ENCODE results near the gene C8G. TPM values are rescaled to one million over a fixed set of nuclear protein-coding genes. Genes with fewer than 3 reads are reported as not detected.

The C8G gene
- total RNA-seq, 2 donors from 2014 or later, result 1.4 TPM

GRCh38 chr9:136991993-136992818 is 47.2 kb downstream of the C8G start, which contains the start of gene PAXX:
Gene PAXX, plus strand, starts transcription at chr9:136992422. Its CDS starts 22 bp downstream, at chr9:136992444.
- DNase-seq (ENCODE audit: low spot score), result peak; percentile 98
- intact Hi-C loops (cut with DNase I), result no loop called here

GRCh38 chr9:136992819-136993369 is 47.9 kb downstream of the C8G start:
- DNase-seq (ENCODE audit: low spot score), result no peak
- intact Hi-C loops (cut with DNase I), result no loop called here

GRCh38 chr9:136994180-136994887 is 49.3 kb downstream of the C8G start:
- no peak for DNase-seq (ENCODE audit: low spot score)
- intact Hi-C loops (cut with DNase I), result no loop called here

GRCh38 chr9:136994888-136995230 is 49.8 kb downstream of the C8G start:
- no peak for DNase-seq (ENCODE audit: low spot score)
- intact Hi-C loops (cut with DNase I), result no loop called here

- DNase-seq (ENCODE audit: low spot score), result no peak
- intact Hi-C loops (cut with DNase I), result no loop called here
These were observed 50.3 kb downstream of the C8G start for GRCh38 chr9:136995362-136995761.

GRCh38 chr9:136995772-136996311 is 50.8 kb downstream of the C8G start:
- intact Hi-C loops (cut with DNase I), result no loop called here
- DNase-seq (ENCODE audit: low spot score), result no peak

Other genes starting within 250 kb of the C8G start
- 1 to 10 TPM; 7.1 to 8.3 TPM for gene DIPK1B, start 232.7 kb upstream of the C8G start, total RNA-seq
- gene LCN10, start 202.3 kb upstream of the C8G start, total RNA-seq, result 10 to 100 TPM in 1 of 2 donors, 1 to 10 TPM in 1; 9.2 to 10.0 TPM
- gene LCN6, start 196.7 kb upstream of the C8G start, total RNA-seq, result 10 to 100 TPM; 22.8 to 36.9 TPM
- not detected for gene LCN8, start 187.0 kb upstream of the C8G start, total RNA-seq
- not detected for gene LCN15, start 180.7 kb upstream of the C8G start, total RNA-seq
- gene TMEM141, start 153.9 kb upstream of the C8G start, total RNA-seq, result 10 to 100 TPM; 28.1 to 33.9 TPM
- gene CCDC183, start 148.9 kb upstream of the C8G start, total RNA-seq, result under 1 TPM; 0.29 to 0.42 TPM
- 10 to 100 TPM; 47.9 to 49.8 TPM for gene RABL6, start 137.3 kb upstream of the C8G start, total RNA-seq
- 1 to 10 TPM; 4.7 to 5.9 TPM for gene AJM1, start 102.8 kb upstream of the C8G start, total RNA-seq
- 10 to 100 TPM; 71.7 to 87.9 TPM for gene PHPT1, start 95.8 kb upstream of the C8G start, total RNA-seq
- 1 to 10 TPM; 1.5 to 2.4 TPM for gene MAMDC4, start 92.9 kb upstream of the C8G start, total RNA-seq
- 100 to 1,000 TPM; 178 to 191 TPM for gene EDF1, start 78.9 kb upstream of the C8G start, total RNA-seq
- gene TRAF2, start 58.7 kb upstream of the C8G start, total RNA-seq, result 10 to 100 TPM in 1 of 2 donors, 1 to 10 TPM in 1; 8.7 to 10.9 TPM
- 100 to 1,000 TPM in 1 of 2 donors, 10 to 100 TPM in 1; 95.0 to 100 TPM for gene FBXW5, start 505 bp upstream of the C8G start, total RNA-seq
- under 1 TPM; 0.62 to 0.88 TPM for gene LCN12, start 7.0 kb downstream of the C8G start, total RNA-seq
- gene PTGDS, start 32.3 kb downstream of the C8G start, total RNA-seq, result 100 to 1,000 TPM; 475 to 547 TPM
- gene LCNL1, start 37.8 kb downstream of the C8G start, total RNA-seq, result 1 to 10 TPM; 2.0 to 2.4 TPM
- gene PAXX, start 47.2 kb downstream of the C8G start, total RNA-seq, result 10 to 100 TPM; 23.1 to 25.4 TPM
- 1 to 10 TPM; 1.9 to 3.8 TPM for gene CLIC3, start 51.3 kb downstream of the C8G start, total RNA-seq
- 10 to 100 TPM; 30.8 to 32.8 TPM for gene ABCA2, start 83.0 kb downstream of the C8G start, total RNA-seq
- gene FUT7, start 86.8 kb downstream of the C8G start, total RNA-seq, result under 1 TPM; 0.24 to 0.32 TPM
- gene NPDC1, start 100.9 kb downstream of the C8G start, total RNA-seq, result 100 to 1,000 TPM; 129 to 133 TPM
- 1 to 10 TPM in 1 of 2 donors, under 1 TPM in 1; 0.48 to 1.2 TPM for gene ENTPD2, start 108.8 kb downstream of the C8G start, total RNA-seq
- under 1 TPM; 0.33 to 0.42 TPM for gene SAPCD2, start 125.3 kb downstream of the C8G start, total RNA-seq
- gene UAP1L1, start 132.3 kb downstream of the C8G start, total RNA-seq, result 10 to 100 TPM; 15.2 to 20.5 TPM
- 10 to 100 TPM; 32.0 to 44.3 TPM for gene MAN1B1, start 141.7 kb downstream of the C8G start, total RNA-seq
- gene DPP7, start 169.5 kb downstream of the C8G start, total RNA-seq, result 100 to 1,000 TPM; 108 to 128 TPM
- gene GRIN1, start 193.9 kb downstream of the C8G start, total RNA-seq, result not detected
- gene LRRC26, start 224.8 kb downstream of the C8G start, total RNA-seq, result not detected
- not detected for gene TMEM210, start 226.8 kb downstream of the C8G start, total RNA-seq
- 10 to 100 TPM; 39.1 to 42.3 TPM for gene ANAPC2, start 243.3 kb downstream of the C8G start, total RNA-seq
- gene SSNA1, start 243.4 kb downstream of the C8G start, total RNA-seq, result 10 to 100 TPM; 40.4 to 44.6 TPM

Measured in posterior vena cava (tissue), 2 donors.